Keratinocyte (primary cell): ENCODE measurements around the gene MAB21L1. TPM values are rescaled to one million over a fixed set of nuclear protein-coding genes. Genes with fewer than 3 reads are reported as not detected.

Source experiments
- DNase-seq: peaks from one replicate; pipeline ENCODE4 v3.0.0-alpha.2; 2011; ENCODE audit warnings: low read depth, missing footprints, low spot score
- FAIRE-seq: peaks from 2 replicates; lab custom pipeline; 2011; peaks lifted over from hg19 to GRCh38; lab: Jason Lieb, UNC
- H2AFZ ChIP-seq: 2 replicates; pipeline ENCODE4 v1.6.0; 2012; ENCODE audit warnings: low read length, control low read depth, inconsistent platforms; ENCODE audit not compliant: control insufficient read depth
- H3K27ac ChIP-seq: 2 replicates; pipeline ENCODE4 v1.5.1; 2011; ENCODE audit warnings: low read length; ENCODE audit not compliant: control insufficient read depth, insufficient read depth
- H3K27me3 ChIP-seq: 3 replicates; pipeline ENCODE4 v1.6.0; 2011; ENCODE audit warnings: low read length; ENCODE audit not compliant: control insufficient read depth, insufficient read depth; ENCODE audit errors: extremely low read depth
- H3K36me3 ChIP-seq, 2 experiments: 2 replicates in 1 of 2; 3 replicates in 1 of 2; pipeline ENCODE4 v1.5.1; 2011; ENCODE audit warnings: low read length in 2 of 2, mild to moderate bottlenecking in 1 of 2; ENCODE audit not compliant: control insufficient read depth in 2 of 2, insufficient read depth in 2 of 2; ENCODE audit errors: extremely low read depth in 1 of 2
- H3K4me1 ChIP-seq: 3 replicates; pipeline ENCODE4 v1.5.1; 2011; ENCODE audit warnings: low read length; ENCODE audit not compliant: control insufficient read depth, insufficient read depth; ENCODE audit errors: extremely low read depth
- H3K4me2 ChIP-seq: 3 replicates; pipeline ENCODE4 v1.6.0; 2011; ENCODE audit warnings: low read depth, low read length; ENCODE audit not compliant: control insufficient read depth, insufficient read depth; ENCODE audit errors: extremely low read depth
- H3K4me3 ChIP-seq, 3 experiments: fragments of 200-600 bp in 1 of 3; sonication (generic) in 1 of 3; 2 replicates in 2 of 3; 3 replicates in 1 of 3; pipeline ENCODE4 v1.5.1; 2011 to 2016; ENCODE audit warnings: low read length in 3 of 3, mild to moderate bottlenecking in 3 of 3, control low read depth in 2 of 3, inconsistent platforms in 1 of 3, low read depth in 1 of 3, mixed read lengths in 1 of 3, mixed run types in 1 of 3, moderate library complexity in 1 of 3; ENCODE audit not compliant: control insufficient read depth in 2 of 3, insufficient read depth in 2 of 3; ENCODE audit errors: extremely low read depth in 1 of 3
- H3K79me2 ChIP-seq: 2 replicates; pipeline ENCODE4 v1.6.0; 2012; ENCODE audit warnings: low read length; ENCODE audit not compliant: control insufficient read depth, insufficient read depth
- H3K9ac ChIP-seq: 3 replicates; pipeline ENCODE4 v1.6.0; 2011; ENCODE audit warnings: low read length; ENCODE audit not compliant: control insufficient read depth, insufficient read depth; ENCODE audit errors: extremely low read depth
- H3K9me1 ChIP-seq: 3 replicates; pipeline ENCODE4 v1.6.0; 2011; ENCODE audit warnings: low read length; ENCODE audit not compliant: control insufficient read depth, insufficient read depth; ENCODE audit errors: extremely low read depth
- H3K9me3 ChIP-seq: 2 replicates; pipeline ENCODE4 v1.5.1; 2012; ENCODE audit warnings: low read depth, low read length; ENCODE audit not compliant: control insufficient read depth
- H4K20me1 ChIP-seq: 3 replicates; pipeline ENCODE4 v1.6.0; 2011; ENCODE audit warnings: low read length; ENCODE audit not compliant: control insufficient read depth, insufficient read depth; ENCODE audit errors: extremely low read depth
- EZH2 ChIP-seq: IDR thresholded peaks from one replicate; pipeline ENCODE4 v1.6.1; 2012; ENCODE audit warnings: inconsistent platforms, mild to moderate bottlenecking, low read length, moderate library complexity
- dilution Hi-C: fragments of 300-500 bp; cut with MboI; formaldehyde crosslinking; loops from one replicate; pipeline ENCODE4 v1.7.0; 2020; ENCODE audit warnings: low sequenced_read_pairs; ENCODE audit not compliant: extremely low pct_ligation_motif_present
- polyA plus RNA-seq, 5 experiments: library from polyadenylated mRNA; depleted of rRNA in 3 of 5; stranded (reverse) in 3 of 5; stranded (forward) in 1 of 5; unstranded in 1 of 5; fragments of >200 nt; gene quantifications; 1 replicate in 1 of 5; 2 replicates in 3 of 5; 3 replicates in 1 of 5; pipeline versions ENCODE4 v1.2.1 to v1.2.3, GENCODE V29; 2011 to 2012; ENCODE audit warnings: missing spikeins in 2 of 5, low read depth in 1 of 5, low replicate concordance in 1 of 5
- TF ChIP-seq, protein P1 (sequence below), 3 experiments: IDR thresholded peaks in 1 of 3; conservative IDR thresholded peaks in 1 of 3; optimal IDR thresholded peaks in 1 of 3; 2 replicates in 2 of 3; 3 replicates in 1 of 3; pipeline versions ENCODE3 to v1.5.1; 2011; ENCODE audit warnings: low read length in 3 of 3, mild to moderate bottlenecking in 3 of 3, moderate library complexity in 2 of 3, control low read depth in 1 of 3, inconsistent platforms in 1 of 3; ENCODE audit not compliant: insufficient read depth in 2 of 3; ENCODE audit errors: extremely low read depth in 1 of 3

MAB21L1 gene
- polyA plus RNA-seq, 1 donor (not counting 4 experiments of a cell fraction or from before 2014, with no cell fraction given) = not detected

DNA sequence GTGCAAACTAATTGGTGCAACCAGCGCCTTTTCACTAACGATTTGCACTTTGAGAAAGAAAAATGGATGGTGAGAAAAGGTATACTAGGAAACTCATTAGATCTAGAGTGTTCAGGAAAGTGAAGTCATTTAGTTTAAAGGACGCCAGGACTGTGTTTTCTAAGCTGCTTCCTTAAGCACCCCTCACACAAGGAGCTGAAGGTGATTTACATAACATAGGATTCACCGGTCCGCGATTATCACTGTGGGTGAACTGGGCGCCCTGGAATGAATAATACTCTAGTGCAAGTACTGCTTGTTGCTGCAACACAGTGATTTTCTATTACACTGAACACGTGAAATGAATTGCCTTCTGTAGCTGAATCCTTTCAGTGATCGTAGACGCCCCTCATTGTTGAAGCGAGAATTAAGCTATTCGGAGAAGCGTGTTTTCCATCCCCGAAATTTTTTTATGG lies 2.6 kb upstream of the MAB21L1 start:
- Histone ChIP-seq H3K27me3 (peaks cover 47% of the 10 kb centered on the region), H4K20me1 (no peaks in the 10 kb centered on the region), H3K9me1 (no peaks in the 10 kb centered on the region), H2AFZ (no peak overlapping the region), H3K9ac (no peak overlapping the region), H3K4me3 (no peak overlapping the region), H3K4me2 (no peak overlapping the region), H3K4me1 (peaks cover 8% of the 10 kb centered on the region), H3K9me3 (no peaks in the 10 kb centered on the region), H3K36me3 (no peaks in the 10 kb centered on the region), H3K79me2 (no peaks in the 10 kb centered on the region), H3K27ac (no peak overlapping the region)
- TF ChIP-seq EZH2 = no peak
- dilution Hi-C loops = no loop called here
- DNase-seq (no peak), FAIRE-seq (no peak)

DNA sequence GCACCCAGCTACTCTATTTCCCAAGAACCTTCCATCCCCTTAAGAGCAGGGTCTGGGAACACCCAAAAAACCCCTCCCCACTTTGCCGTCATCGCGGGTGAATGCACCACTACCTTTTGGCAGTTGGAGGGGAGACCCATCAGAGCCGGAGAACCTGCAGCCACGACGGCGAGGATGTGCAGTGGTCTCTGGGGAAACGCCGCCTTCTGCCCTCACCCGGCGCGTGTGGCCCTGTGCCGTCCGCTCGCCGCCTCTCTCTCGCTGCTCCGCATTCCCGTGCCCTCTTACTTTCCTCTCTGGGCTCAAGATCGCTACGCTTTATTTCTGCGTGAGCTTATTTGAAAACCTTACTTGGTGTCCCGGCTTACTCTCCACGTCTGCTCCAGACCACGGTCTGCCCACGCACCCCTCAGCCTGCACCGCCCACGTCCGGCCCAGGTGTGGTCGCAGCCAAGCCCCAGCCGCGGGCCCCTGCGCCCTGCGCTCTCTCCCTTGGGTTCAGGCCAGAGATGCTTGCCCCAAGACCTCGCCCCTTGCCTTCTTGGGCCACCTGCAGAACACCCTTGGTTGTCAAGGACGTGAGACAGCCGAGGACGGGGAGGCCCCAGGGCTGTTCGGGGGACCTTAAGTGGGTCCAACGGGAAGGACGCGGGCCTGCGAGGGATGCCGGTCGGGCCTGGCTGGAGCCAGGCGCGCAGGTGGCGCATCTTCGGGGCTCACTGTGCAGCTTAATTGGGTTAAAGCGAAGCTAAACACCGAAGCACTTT lies 2.0 kb upstream of the MAB21L1 start:
- H3K4me1 ChIP-seq = peaks cover 8% of the 10 kb centered on the region
- no peaks in the 10 kb centered on the region for H3K9me3 ChIP-seq
- H3K9me1 ChIP-seq = no peaks in the 10 kb centered on the region
- DNase-seq (no peak), FAIRE-seq (no peak)
- no peak overlapping the region for H2AFZ ChIP-seq
- dilution Hi-C loops = no loop called here
- no peak for TF ChIP-seq EZH2
- TF ChIP-seq, protein P1, sequence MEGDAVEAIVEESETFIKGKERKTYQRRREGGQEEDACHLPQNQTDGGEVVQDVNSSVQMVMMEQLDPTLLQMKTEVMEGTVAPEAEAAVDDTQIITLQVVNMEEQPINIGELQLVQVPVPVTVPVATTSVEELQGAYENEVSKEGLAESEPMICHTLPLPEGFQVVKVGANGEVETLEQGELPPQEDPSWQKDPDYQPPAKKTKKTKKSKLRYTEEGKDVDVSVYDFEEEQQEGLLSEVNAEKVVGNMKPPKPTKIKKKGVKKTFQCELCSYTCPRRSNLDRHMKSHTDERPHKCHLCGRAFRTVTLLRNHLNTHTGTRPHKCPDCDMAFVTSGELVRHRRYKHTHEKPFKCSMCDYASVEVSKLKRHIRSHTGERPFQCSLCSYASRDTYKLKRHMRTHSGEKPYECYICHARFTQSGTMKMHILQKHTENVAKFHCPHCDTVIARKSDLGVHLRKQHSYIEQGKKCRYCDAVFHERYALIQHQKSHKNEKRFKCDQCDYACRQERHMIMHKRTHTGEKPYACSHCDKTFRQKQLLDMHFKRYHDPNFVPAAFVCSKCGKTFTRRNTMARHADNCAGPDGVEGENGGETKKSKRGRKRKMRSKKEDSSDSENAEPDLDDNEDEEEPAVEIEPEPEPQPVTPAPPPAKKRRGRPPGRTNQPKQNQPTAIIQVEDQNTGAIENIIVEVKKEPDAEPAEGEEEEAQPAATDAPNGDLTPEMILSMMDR (optimal IDR thresholded peaks at IDR 0.05 in 1 of 3, IDR thresholded peaks at IDR 0.05 in 1 of 3, conservative IDR thresholded peaks at IDR 0.05 in 1 of 3; ENCODE audit: extremely low read depth in 1 of 3, insufficient read depth in 2 of 3, low read length in 3 of 3) = no peak
- no peaks in the 10 kb centered on the region for H4K20me1 ChIP-seq
- no peaks in the 10 kb centered on the region for H3K36me3 ChIP-seq
- H3K79me2 ChIP-seq = no peaks in the 10 kb centered on the region
- no peak overlapping the region for H3K4me3 ChIP-seq
- H3K27me3 ChIP-seq = peaks cover 47% of the 10 kb centered on the region
- H3K4me2 ChIP-seq = no peak overlapping the region
- H3K27ac ChIP-seq = no peak overlapping the region
- no peak overlapping the region for H3K9ac ChIP-seq
